ENCODE results near the gene BEST4. TPM values are rescaled to one million over a fixed set of nuclear protein-coding genes. Genes with fewer than 3 reads are reported as not detected.
"Not testable (repeated sequence)": the region's sequence is repeated elsewhere in the genome, so short reads cannot be mapped to it uniquely, and the experiment has no call there.

Gene BEST4
- total RNA-seq, 1 donor from 2014 or later = not detected

DNA sequence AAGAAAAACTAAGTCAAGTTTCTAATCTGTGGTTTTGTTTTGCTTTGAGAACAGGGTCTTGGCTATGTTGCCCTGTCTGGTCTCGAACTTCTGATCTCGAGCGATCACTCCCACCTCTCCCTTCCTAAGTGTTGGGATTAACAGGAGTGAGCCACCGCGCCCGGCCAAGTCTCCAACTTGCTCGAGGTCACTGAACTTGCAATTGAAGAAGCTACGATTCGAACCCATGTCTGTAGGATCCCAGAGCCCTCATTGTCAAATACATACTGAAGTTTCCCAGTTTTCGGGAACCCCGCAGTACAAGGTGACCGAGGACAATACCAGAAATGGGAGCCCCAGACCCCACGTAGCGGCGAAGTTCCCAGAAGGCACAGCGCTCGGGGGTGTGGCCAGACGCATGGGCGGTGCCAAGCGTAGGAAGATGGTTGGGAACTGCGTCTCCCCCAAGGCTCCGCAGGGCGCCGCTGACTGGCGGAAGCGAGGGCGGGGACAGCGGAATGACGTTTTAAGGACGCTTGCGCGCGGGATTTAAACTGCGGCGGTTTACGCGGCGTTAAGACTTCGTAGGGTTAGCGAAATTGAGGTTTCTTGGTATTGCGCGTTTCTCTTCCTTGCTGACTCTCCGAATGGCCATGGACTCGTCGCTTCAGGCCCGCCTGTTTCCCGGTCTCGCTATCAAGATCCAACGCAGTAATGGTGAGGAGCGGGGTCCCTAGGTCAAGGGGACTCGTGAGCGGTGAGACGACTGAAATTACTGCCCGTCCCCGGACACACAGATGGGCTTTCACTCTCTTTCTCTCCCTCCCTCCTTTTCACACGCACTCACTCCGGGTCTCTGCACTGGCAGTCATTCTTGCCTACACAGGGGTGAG is 48.4 kb downstream of the BEST4 start, which contains the start of gene KIF2C:
TSS of gene KIF2C (plus strand) at position 531 of the 872 bp plus-strand sequence. CDS start at position 627, 96 bp downstream.
- TF ChIP-seq, protein P1, sequence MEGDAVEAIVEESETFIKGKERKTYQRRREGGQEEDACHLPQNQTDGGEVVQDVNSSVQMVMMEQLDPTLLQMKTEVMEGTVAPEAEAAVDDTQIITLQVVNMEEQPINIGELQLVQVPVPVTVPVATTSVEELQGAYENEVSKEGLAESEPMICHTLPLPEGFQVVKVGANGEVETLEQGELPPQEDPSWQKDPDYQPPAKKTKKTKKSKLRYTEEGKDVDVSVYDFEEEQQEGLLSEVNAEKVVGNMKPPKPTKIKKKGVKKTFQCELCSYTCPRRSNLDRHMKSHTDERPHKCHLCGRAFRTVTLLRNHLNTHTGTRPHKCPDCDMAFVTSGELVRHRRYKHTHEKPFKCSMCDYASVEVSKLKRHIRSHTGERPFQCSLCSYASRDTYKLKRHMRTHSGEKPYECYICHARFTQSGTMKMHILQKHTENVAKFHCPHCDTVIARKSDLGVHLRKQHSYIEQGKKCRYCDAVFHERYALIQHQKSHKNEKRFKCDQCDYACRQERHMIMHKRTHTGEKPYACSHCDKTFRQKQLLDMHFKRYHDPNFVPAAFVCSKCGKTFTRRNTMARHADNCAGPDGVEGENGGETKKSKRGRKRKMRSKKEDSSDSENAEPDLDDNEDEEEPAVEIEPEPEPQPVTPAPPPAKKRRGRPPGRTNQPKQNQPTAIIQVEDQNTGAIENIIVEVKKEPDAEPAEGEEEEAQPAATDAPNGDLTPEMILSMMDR (IDR thresholded peaks at IDR 0.05) = no peak
- peak within 1 kb of the TSS; percentile 77 to 82 for H3K27ac ChIP-seq
- intact Hi-C loops (cut with DNase I) = loop anchor here (1.0 kb wide), 2 partner anchors 9 to 36 kb away; partner anchors contain the start of gene RPS8

DNA sequence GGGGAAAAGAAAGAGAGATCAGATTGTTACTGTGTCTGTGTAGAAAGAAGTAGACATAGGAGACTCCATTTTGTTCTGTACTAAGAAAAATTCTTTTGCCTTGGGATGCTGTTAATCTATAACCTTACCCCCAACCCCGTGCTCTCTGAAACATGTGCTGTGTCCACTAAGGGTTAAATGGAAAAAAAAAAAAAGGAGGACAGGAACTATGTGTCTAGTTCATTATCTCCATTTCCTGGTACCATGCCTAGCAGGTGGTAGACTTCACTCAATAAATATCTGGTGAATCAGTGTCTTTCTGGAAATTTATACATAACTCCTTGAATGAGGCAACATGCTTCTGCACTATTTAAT is 49.0 kb downstream of the BEST4 start:
- not testable (repeated sequence) for H3K36me3 ChIP-seq; H3K27me3 ChIP-seq; H3K4me1 ChIP-seq; H3K9me3 ChIP-seq; DNase-seq (ENCODE audit: low spot score in 2 of 2)
- intact Hi-C loops (cut with DNase I) = loop anchor here (1.0 kb wide), 2 partner anchors 9 to 36 kb away; partner anchors contain the start of gene RPS8
- Histone ChIP-seq H3K27ac (peak overlapping the region; percentile 77 to 82), H3K4me3 (peak overlapping the region; percentile 53 to 63)

More for the DNA sequence above, 48.4 kb downstream of the BEST4 start, which contains the start of gene KIF2C:
- DNase-seq (ENCODE audit: low spot score in 2 of 2) = peak; percentile 85 to 98
- Histone ChIP-seq H3K4me3 (peak within 1 kb of the TSS; percentile 53 to 63), H3K4me1 (peaks cover 3 to 6% of the 10 kb centered on the region in 2 donors), H3K27me3 (no peaks in the 10 kb centered on the region), H3K9me3 (no peaks in the 10 kb centered on the region), H3K36me3 (no peaks in the 10 kb centered on the region)

DNA sequence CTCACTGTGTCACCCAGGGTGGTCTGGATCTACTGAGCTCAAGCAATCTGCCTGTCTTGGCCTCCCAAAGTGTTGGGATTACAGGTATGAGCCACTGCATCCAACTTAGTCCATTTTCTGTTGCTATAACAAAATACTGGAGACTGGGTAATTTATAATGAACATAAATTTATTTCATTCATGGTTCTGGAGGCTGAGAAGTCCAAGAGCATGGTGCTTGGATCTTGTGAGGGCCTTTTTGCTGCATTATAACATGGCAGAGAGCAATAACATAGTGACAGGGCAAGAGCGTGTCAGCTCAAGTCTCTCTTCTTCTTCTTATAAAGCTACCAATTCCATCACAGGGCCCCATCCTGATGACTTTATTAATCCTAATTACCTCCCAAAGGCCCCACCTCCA is 52.0 kb downstream of the BEST4 start:
- Histone ChIP-seq H3K4me3 (no peak overlapping the region), H3K9me3 (no peaks in the 10 kb centered on the region), H3K27me3 (no peaks in the 10 kb centered on the region), H3K27ac (no peak overlapping the region), H3K4me1 (peaks cover 3 to 11% of the 10 kb centered on the region in 2 donors), H3K36me3 (no peaks in the 10 kb centered on the region)
- TF ChIP-seq, protein P1 (IDR thresholded peaks at IDR 0.05) = no peak
- intact Hi-C loops (cut with DNase I) = no loop called here
- no peak for DNase-seq (ENCODE audit: low spot score in 2 of 2)

DNA sequence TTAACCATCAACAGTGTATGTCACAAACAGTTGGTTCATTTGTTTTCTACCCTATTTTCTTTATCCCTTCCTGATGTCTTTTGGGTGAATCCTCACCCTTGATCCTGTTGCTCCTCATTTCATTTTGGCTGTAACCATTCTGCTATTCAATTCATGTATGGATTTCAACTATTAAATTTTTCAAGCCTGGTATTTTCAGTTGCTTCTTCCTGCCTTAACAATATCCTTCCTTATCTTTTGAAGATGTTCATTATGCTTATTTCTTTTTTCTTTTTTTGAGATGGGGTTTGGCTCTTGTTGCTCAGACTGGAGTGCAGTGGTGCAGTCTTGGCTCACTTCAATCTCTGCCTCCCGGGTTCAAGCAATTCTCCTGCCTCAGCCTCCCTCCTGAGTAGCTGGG is 54.2 kb downstream of the BEST4 start:
- intact Hi-C loops (cut with DNase I) = loop anchor here (5.0 kb wide), 5 partner anchors 61 to 849 kb away; partner anchors contain the start of genes ARMH1, EIF2B3, HECTD3 and NASP
- Histone ChIP-seq H3K36me3 (no peaks in the 10 kb centered on the region), H3K4me1 (peaks cover 5 to 15% of the 10 kb centered on the region in 2 donors), H3K9me3 (no peaks in the 10 kb centered on the region), H3K27me3 (no peaks in the 10 kb centered on the region), H3K4me3 (no peak overlapping the region), H3K27ac (no peak overlapping the region)
- no peak for DNase-seq (ENCODE audit: low spot score in 2 of 2)
- TF ChIP-seq, protein P1 (IDR thresholded peaks at IDR 0.05) = no peak

Other genes starting within 250 kb of the BEST4 start
- gene TMEM53, start 113.7 kb downstream of the BEST4 start, total RNA-seq = 9.2 TPM
- not detected for gene ARMH1, start 113.5 kb downstream of the BEST4 start, total RNA-seq
- not detected for gene RNU5D-1, start 57.0 kb downstream of the BEST4 start, total RNA-seq
- gene KIF2C, start 48.3 kb downstream of the BEST4 start, total RNA-seq = 0.53 TPM
- 1,693 TPM for gene RPS8, start 12.6 kb downstream of the BEST4 start, total RNA-seq
- gene PLK3, start 12.2 kb upstream of the BEST4 start, total RNA-seq = 107 TPM
- not detected for gene DYNLT4, start 19.2 kb upstream of the BEST4 start, total RNA-seq
- 15.1 TPM for gene BTBD19, start 20.4 kb upstream of the BEST4 start, total RNA-seq
- not detected for gene PTCH2, start 55.1 kb upstream of the BEST4 start, total RNA-seq
- 3.6 TPM for gene EIF2B3, start 198.4 kb upstream of the BEST4 start, total RNA-seq
- gene HECTD3, start 223.2 kb upstream of the BEST4 start, total RNA-seq = 32.1 TPM
- gene UROD, start 224.1 kb upstream of the BEST4 start, total RNA-seq = 150 TPM